Measurements from ENCODE around the gene GTPBP1.

DNA sequence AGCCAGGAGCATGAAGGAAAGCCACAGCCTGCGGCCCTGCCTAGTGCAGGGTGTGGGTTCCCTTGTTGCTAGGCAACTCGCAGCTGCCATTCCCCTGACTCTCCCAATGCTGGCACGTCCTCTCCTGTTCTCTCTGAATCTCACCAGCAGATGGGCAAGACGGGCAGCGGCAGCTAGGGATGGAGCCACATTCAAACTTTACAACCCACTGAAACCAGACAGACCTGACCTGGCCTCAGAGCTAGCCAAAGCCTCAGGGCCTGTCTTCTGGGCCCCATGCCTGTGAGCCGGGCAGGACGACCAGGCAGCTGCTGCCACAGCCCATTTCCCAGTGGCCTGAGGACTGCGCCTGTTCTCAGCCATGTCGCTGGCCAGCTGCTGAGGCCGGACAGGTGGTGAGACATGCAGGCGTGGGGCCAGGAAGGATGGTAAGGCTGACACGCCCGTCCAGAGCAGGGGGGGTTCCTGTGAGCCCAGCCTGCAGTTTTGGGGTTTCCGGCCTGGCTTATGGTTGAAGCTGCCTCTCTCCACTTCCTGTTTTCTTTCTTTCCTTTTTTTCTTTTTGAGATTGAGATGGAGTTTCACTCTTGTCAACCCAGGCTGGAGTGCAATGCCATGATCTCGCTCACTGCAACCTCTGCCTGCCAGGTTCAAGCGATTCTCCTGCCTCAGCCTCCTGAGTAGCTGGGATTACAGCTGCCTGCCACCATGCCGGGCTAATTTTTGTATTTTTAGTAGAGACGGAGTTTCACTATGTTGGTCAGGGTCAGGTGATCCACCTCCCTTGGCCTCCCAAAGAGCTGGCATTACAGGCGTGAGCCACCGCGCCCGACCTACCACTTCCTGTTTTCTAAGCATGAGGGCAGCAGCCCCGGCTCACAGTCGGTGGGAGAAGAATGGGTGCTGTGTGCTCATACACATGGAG, 45.9 kb downstream of the GTPBP1 start:
- TF ChIP-seq, protein P1, sequence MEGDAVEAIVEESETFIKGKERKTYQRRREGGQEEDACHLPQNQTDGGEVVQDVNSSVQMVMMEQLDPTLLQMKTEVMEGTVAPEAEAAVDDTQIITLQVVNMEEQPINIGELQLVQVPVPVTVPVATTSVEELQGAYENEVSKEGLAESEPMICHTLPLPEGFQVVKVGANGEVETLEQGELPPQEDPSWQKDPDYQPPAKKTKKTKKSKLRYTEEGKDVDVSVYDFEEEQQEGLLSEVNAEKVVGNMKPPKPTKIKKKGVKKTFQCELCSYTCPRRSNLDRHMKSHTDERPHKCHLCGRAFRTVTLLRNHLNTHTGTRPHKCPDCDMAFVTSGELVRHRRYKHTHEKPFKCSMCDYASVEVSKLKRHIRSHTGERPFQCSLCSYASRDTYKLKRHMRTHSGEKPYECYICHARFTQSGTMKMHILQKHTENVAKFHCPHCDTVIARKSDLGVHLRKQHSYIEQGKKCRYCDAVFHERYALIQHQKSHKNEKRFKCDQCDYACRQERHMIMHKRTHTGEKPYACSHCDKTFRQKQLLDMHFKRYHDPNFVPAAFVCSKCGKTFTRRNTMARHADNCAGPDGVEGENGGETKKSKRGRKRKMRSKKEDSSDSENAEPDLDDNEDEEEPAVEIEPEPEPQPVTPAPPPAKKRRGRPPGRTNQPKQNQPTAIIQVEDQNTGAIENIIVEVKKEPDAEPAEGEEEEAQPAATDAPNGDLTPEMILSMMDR (IDR thresholded peaks at IDR 0.05; ENCODE audit: insufficient read depth, low read depth, low read length), result no peak
- TF ChIP-seq EZH2 (IDR thresholded peaks at IDR 0.05; ENCODE audit: insufficient read depth, low read length), result no peak
